T-helper 1 cell treated with Interleukin-12 subunit alpha and Interleukin-12 subunit beta and Interleukin-4 antibody, amounts not matched to agents 30 ng/mL and 1 ng/mL, for 36 hours (primary cell): ENCODE measurements around the gene METRNL. TPM values are rescaled to one million over a fixed set of nuclear protein-coding genes. Genes with fewer than 3 reads are reported as not detected.

Experiments
- intact Hi-C: fragments of 100-400 bp; cut with micrococcal nuclease; formaldehyde crosslinking; loops from one replicate; pipeline ENCODE4 v1.15.1; 2024
- total RNA-seq: library from RNA; stranded (reverse); gene quantifications from 2 replicates; pipeline ENCODE4 v1.2.3, GENCODE V29; 2022

The METRNL gene
- total RNA-seq, 1 donor from 2014 or later = 15.0 TPM

DNA sequence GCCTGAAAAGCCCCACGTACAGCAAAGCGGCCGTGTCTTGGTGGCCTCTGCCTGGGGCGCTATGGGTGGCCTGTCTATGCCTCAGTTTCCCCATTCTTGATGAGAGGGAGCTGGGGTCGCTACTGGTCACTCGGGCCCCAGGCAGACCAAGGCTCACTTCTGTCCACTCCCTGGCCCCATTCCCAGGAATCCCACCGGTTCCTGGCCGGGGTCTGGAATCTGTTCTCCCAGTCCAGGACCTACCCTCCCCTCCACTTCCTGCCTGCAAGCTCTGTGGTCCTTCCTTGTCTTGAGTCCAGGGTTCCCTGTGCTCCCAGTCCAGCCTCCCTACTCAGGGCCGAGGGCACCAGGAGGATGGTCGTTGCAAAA is 24.5 kb downstream of the METRNL start:
- intact Hi-C loops = no loop called here

DNA sequence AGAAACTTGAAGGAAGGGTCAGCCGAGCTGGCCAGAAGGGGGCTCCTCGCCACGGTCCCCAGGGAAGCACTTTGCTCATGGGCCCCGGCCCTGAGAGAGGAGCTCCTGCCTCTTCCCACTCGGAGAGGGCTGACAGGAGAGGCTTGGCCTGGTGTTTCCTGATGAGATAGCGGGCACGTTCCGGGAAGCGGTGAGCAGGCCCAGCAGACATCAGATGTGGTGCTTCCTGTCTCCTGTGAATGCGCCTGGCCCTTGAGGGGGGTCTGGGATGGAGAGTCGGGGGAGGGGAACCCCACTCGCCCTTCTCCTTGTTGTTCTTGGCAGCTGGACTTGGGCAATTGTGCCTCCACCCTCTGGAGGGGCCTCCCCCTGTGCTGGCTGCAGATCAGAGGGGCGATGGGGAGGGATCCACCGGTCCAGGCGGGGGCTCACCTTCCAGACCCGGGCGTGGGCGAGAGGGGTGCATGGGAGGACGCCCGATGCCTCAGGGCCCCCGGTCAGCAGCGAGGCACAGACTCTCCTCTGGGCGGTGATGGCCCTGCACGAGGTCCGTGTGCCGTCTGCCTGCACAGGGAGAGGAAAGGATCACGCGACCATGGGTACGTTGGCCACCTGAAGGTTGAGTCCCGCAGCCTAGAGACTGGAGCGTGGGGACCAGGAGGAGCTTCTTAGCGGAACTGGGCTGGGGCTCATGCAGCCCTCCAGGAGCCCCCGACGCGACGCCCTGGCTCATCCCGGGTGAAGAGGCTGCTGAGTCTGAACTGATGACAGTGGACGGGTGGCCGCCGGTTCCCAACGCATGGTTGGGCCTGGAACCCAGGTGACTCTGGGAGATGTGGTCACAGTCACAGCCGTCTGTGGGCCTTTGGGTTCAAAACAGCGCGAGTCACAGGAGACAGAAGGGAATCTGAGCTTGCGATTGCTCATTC is 25.4 kb downstream of the METRNL start:
- intact Hi-C loops = no loop called here

DNA sequence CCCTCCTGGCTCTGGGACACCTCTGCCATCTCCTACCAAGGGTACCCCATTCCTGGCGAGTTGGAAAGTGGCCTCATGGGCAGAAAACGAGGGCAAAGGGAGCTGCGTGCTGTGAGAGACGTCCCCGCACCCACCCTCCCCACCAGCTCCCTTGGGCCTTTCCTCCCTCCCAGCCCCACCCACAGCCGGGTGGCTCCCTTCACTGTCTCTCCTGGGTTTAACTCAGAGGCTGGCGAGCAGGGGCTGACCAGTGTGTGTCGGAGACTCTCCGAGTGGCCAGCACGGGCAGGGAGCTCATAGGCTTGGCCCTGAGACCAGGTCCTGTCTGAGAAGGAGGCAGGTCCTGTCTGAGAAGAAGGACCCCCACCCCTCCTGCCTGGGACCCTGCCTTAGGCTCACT is 26.1 kb downstream of the METRNL start:
- intact Hi-C loops = no loop called here

DNA sequence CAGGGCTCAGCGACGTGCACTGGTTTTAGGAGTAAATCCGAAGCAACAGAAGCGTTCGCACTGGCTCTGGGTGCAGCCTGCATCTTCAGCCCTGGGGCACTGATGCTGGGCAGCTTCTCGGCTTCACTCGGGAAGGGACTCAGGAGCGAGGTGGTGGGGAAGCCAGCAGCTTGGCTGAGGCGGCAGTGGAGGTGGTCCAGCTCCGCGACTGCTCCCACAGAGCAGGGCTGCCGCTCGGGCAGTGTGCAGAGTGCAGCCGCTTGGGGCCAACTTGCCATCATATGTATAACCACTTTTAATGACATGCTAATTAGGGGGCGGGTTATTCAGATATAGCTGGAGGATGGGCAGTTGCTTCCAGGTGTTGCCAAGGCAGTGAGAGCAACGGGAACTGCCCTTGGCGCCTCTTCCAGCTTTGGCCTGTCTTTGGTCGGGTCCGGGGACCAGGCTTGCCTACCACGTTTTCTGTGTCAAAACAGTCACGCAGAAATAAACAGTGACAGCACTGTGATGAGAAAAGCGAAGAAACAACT is 26.7 kb downstream of the METRNL start:
- intact Hi-C loops = no loop called here

DNA sequence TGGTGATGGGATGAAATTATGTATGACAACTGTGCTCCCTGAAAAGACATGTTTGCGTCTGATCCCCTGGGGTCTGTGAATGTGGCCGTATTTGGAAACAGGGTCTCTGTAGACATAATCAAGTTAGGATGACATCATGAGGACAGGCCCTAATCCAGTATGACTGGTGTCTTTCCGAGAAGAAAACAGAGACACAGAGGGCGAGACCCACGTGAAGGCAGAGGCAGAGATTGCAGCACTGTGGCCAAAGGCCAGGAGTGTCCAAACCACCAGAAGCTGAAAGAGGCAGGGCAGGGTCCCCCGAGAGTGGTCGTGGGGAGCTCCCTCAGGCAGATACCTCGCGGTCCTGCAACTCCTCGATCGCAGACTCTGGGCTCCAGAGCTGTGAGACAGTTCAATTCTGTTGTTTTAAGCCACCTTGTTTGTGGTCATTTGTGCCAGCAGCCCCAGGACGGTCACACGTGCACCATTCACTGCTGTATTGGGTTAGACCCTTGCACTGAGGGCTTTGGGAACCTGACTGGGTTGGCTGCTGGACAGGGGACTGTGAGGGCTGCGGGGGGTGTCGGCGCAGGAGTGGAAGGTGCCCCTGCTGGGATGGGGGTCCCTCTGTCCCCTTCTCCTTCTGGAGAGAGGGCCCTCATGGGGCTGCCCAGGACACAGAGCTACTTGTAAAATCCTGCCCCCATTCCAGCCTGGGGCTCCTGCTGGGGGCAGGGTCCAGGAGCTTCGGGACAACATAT is 27.7 kb downstream of the METRNL start:
- intact Hi-C loops = no loop called here

DNA sequence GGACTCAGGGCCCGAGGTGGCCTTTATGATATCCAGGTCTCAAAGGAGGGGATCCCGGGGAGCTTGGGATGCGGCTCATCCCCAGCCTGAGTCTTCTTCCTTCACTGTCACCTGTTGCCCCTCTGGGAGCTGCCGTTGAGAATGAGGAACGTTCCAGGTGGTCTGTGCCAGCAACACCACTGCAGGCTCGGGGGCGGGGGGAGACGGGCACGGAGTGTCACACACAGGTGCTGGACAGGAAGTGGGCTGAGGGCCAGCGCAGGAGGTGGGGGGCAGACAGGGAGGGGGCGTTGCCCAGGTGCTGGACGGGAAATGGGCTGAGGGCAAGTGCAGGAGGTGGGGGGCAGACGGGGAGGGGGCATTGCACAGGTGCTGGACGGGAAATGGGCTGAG is 28.2 kb downstream of the METRNL start:
- intact Hi-C loops = no loop called here

DNA sequence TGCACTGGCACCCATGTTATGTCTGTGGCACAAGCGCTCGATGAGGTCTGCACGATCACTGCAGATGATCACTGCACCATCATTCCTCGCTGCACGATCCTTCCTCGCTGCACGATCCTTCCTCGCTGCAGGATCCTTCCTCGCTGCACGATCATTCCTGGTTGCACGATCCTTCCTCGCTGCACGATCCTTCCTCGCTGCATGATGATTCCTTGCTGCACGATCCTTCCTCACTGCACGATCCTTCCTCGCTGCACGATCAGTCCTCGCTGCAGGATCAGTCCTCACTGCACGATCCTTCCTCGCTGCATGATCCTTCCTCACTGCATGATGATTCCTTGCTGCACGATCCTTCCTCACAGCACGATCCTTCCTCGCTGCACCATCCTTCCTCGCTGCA is 29.3 kb downstream of the METRNL start:
- intact Hi-C loops = no loop called here

DNA sequence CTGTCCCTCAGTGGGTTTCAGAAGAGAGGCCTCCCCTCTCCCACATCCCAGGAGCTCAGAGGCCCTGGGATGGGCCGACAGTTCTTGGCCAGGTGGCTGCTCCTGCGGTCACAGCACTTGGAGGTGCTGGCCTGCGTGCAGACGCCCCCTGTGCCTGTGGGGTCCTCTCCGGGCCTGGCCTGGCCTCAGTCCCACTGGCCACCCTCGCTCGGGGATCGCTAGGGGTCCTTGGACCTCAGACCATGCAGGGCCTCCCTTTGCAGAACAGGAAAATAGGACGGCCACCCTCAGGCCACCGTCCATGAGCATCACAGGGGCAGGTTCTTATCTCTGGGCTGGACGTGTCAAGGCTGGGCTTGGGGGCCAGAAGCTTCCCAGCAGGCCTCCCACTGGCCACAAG is 30.0 kb downstream of the METRNL start:
- intact Hi-C loops = no loop called here

DNA sequence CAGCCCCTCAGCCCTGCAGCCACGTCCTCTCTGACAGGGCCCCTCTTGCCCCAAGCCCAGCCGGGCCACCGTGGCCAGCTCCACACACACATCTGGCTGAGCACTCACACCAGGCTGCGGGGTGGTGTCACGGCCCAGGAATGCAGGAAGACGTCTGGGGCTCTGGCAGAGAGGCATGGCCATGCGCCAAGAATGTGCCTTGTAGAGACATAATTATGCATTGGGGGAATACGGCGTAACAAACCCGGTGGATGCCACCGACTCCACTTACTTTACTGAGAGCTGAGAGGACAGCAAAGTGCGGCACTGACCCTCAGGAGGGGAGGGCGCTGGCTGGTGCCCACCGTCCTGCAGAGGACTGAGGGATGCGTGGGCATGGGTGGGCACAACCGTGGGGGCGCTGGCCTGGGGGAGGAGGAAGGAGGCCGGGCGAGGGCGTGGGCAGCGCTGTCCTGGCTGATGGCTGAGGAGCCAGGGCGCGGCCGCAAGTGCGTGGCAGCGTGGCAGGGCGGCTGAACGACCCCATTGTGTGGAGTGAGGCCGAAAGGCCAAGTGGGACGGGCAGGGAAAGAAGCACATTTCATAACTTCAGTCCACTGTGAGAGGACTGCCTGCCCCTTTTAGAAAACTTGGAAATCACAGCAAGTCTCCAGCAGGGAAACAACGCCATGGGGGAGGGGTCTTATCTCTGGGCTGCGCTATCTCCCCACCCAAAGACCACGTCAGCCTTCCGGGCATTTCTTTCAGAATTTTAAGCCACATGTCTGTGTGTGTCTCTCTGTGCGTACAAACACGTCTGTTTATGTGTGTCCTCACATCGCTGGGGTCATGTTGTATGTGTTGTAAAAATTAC is 30.6 kb downstream of the METRNL start:
- intact Hi-C loops = no loop called here

DNA sequence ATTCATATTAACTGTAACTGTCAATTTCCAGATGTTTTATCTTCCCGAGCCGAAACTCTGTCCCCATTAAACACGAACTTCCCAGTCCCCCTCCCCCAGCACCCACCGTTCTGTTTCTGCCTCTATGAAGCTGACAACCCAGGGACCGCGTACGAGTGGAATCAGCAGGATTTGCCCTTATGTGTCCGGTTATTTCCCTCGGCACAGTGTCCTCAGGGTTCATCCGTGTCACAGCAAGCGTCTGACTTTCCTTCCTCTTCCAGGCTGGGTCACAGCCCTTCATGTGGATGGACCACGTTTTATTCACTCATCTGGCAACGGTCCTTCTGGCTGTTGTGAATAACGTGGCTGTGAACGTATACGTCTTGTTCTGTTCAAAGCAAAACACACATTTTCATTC is 31.3 kb downstream of the METRNL start:
- intact Hi-C loops = no loop called here

DNA sequence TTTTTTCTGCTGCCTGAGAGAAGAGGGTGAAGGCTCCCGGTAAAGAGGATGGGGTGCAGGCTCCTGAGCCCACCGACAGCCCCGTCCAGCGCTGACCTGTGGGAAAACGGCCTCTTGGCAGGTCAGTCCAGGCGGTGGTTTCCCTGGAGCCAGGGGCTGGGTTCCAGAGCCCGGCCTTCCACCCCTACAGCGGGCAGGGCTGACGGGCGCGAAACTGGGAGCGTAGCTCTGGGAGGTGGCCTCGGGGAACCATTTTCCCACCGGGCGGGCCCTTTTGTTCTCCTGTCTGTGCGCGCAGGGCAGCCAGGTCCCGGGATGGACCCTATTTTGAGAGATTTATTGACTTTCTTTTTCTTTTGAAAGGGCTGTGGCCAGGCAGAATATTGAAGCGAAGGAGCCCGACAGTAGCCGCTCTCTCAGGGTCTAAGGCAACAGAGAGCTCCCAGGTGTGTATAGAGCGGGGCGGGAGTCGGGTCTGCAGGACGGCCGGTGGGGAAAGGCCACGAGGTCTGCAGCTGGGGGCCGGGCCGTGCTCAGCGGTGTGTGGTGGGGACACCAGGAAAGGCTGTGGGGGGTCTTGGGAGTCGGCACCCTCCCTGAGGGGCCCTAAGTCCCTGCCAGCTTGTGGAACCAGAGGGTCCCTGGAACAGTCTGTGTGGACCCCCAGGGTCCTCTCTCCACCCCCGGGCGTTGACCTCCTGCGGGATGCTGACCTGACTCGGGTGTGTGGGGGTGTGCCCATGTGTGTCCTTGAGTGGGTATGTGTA is 32.3 kb downstream of the METRNL start:
- intact Hi-C loops = no loop called here

DNA sequence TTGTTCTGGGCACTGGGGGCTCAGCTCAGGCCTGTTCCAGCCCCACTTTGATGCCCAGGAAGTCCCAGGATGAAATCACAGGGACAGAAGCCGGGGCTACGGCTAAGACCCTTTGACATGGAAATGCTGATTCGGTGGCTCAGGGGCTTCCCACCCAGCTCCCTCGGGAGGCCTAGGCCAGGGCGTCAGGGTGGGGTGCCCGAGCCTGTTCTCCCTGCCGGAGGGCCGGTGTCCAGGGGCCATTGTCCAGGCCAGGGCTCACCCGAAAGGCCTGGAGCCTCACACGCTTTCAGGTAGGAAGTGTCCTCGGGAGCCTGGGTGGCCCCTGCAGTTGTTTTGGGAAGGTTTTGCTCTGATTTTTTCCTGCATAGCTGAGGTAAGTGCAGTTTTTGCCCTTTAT is 34.0 kb downstream of the METRNL start:
- intact Hi-C loops = no loop called here

DNA sequence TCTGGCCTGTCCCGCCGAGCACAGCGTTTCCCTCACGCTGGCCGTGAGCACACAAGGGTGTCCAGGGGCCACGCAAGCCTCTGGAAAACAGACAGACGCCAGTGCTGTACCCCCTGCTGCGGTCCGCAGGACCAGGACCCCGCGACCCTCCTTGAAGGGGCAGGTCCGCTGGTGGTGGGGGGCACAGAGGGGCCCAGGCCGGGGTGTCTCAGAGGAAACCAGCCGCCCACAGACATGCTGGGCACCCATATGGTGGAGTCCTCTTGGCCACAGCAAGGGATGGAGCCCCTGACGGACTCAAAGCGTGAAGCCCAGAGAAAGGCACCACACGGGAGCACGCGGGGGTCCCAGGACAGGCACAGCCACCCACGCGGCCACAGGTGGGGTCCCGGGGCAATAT is 34.4 kb downstream of the METRNL start:
- intact Hi-C loops = no loop called here

DNA sequence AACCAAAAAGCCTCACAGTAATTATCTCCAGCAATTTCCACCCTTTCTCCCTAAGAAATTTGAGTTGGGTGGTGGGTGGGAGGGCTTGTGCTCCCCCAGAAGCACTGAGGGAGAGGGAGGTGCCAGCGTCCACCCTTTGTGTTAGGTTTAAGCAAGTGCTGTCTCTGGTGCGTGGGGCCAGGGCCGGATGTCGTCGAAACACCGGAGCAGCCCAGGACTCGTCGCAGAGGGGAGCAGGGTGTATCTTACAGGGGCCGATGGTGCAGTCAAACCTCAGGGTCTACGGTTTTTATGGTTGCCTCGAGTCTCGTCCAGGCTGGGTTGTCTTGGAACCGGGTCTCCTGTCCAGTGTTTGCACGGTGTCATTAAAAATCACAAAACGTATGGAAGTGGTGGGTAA is 35.3 kb downstream of the METRNL start:
- intact Hi-C loops = no loop called here

DNA sequence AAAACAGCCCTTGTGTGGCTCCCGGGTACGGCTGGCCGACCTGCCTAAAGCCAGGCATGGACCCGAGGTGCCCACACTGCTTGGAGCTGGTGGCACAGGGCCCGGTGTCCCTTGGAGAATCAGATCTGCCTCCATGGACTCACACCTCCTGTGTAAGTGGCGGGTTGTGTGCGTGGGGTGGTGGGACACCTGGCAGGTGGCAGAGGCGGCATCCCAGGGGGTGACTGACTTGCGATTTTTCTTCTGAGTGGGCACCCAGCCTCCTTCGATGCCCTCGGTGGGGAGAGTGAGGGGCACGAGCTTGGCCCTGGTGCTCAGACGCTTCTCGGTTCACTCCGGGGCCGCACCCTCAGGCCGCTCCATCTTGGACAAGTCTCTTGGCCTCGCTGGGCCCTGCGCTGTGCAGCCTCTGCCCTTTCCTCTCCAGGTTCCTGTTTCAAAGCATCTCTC is 35.8 kb downstream of the METRNL start:
- intact Hi-C loops = no loop called here

DNA sequence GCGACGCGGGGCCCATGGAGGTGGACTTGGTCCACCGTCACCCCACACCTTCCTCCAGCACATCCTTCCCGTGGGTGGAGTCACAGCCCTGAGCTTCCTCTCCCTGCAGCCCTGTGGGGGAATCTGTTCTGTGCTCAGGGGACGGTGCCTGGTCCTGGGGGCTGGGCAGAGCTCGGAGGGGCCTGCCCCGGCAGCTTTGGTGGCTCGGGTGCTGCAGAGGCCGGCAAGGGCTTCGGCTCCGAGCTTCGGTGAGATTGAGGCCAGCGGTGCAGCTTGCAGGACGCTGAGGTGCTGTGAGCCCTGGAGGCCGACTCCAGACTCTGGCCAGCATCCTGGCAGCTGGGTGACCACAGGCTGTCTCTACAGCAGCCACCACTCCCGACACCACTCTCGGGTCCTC is 36.4 kb downstream of the METRNL start:
- intact Hi-C loops = no loop called here

DNA sequence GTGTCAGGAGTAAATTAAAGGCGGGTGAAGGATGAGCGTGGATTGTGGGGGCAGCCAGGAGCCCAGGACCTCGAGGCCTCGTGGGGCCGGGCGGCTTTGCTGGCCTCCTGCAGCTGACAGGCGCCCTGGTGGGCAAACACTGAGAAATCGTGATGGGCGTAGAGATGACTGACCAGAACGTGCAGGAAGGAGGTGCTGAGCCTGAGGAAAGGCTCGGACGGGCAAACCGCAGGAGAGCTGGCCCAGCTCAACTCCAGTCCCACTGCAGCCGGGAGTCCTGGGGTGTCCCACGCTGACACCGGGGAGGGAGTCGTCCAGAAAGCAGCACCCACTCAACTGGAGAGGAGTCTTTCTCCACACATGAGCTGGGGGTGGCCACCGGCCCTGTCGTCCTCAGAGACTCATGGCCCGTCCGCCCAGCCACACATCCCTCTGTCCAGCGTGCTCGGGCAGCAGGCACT is 36.9 kb downstream of the METRNL start:
- intact Hi-C loops = no loop called here

DNA sequence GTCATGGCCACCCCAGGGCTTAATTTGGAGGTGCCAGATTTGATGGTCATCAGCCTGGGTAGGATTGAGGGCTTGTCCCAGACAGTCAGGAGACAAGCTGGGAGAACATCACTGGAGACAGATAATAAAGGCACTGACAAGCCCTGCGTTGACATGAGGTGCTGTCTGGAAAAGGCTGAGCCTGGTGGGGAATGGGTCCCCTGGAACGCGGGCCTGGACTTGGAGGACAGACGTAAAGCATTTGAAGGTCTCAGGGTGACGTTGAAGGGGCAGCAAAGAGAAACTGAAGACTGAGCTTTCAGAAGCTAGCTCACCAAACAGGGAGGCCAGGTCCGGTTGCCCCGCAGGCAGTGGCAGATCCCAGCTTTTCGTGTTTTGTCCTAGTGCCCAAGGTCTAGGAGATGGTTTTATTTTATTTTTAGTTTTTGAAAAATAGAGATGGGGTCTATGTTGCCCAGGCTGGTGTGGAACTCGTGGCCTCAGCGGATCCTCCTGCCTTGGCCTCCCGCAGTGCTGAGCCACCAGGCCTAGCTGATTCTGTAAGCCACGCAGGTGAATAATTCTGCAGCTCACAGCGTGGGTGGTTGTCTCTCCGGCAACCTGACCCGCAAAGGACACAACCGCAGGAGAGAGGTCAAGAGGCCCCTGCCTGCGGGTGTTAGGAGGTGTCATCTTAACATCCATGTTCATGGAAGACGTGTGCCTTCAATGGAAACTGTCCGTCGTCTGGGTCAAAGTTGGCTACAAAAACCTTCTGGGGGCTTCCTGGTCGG is 37.6 kb downstream of the METRNL start:
- intact Hi-C loops = no loop called here

DNA sequence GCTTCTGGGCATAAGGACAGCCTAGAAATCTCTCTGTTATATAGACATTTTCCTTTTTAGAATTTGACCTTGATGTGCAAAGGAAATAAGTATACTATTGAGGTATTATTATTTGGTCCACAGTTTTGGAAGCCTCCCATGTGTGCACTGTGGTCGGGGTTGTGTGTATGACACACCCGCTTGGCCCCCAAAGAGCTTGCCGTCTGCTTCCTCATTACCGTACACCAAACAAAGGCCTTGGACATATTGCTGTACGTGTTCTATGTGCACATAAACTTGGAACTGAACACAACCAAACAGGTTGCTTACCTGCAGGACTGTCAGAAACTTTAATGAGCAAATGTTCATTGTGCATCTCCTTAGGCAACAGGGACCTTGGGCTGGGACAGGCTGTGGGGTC is 38.2 kb downstream of the METRNL start:
- intact Hi-C loops = no loop called here
